ENCODE measurements around the gene MPHOSPH9.

GRCh38 chr12:123131291-123131832 lies 101.6 kb downstream of the MPHOSPH9 start:
- TF ChIP-seq, protein P1, sequence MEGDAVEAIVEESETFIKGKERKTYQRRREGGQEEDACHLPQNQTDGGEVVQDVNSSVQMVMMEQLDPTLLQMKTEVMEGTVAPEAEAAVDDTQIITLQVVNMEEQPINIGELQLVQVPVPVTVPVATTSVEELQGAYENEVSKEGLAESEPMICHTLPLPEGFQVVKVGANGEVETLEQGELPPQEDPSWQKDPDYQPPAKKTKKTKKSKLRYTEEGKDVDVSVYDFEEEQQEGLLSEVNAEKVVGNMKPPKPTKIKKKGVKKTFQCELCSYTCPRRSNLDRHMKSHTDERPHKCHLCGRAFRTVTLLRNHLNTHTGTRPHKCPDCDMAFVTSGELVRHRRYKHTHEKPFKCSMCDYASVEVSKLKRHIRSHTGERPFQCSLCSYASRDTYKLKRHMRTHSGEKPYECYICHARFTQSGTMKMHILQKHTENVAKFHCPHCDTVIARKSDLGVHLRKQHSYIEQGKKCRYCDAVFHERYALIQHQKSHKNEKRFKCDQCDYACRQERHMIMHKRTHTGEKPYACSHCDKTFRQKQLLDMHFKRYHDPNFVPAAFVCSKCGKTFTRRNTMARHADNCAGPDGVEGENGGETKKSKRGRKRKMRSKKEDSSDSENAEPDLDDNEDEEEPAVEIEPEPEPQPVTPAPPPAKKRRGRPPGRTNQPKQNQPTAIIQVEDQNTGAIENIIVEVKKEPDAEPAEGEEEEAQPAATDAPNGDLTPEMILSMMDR (IDR thresholded peaks at IDR 0.05; ENCODE audit: low read depth, low read length, missing input control): no peak
- no peak for TF ChIP-seq RAD21 (IDR thresholded peaks at IDR 0.05)
- TF ChIP-seq JUND (IDR thresholded peaks at IDR 0.05): no peak
- no peak for TF ChIP-seq REST (IDR thresholded peaks at IDR 0.05)
- no peak for TF ChIP-seq MAX (IDR thresholded peaks at IDR 0.05)
- TF ChIP-seq TAF1 (conservative IDR thresholded peaks at IDR 0.05): no peak
- no peak for TF ChIP-seq YY1 (IDR thresholded peaks at IDR 0.05)
- no peak for TF ChIP-seq HNF4A (conservative IDR thresholded peaks at IDR 0.05)
- TF ChIP-seq HNF4G (IDR thresholded peaks at IDR 0.05): no peak
- no peak for TF ChIP-seq ATF3 (IDR thresholded peaks at IDR 0.05)
- TF ChIP-seq NR2F2 (IDR thresholded peaks at IDR 0.05): no peak
- TF ChIP-seq EGR1 (IDR thresholded peaks at IDR 0.05; ENCODE audit: low read depth in 2 of 2): no peak
- no peak for TF ChIP-seq GABPA (IDR thresholded peaks at IDR 0.05 in 1 of 2, conservative IDR thresholded peaks at IDR 0.05 in 1 of 2)
- no peak for TF ChIP-seq SP1 (IDR thresholded peaks at IDR 0.05)

Data from liver (tissue), 3 donors.